Stomach (tissue), 4 donors: ENCODE measurements around the gene ZMYND8.

ENCODE experiments used
- EP300 ChIP-seq: sonication (generic); formaldehyde crosslinking; IDR thresholded peaks from one replicate; pipeline ENCODE4 v1.6.1; 2017; ENCODE audit warnings: antibody characterized with exemption
- POLR2A ChIP-seq, 4 donors: fragments of 450-650 bp; IDR thresholded peaks; one replicate each; pipeline ENCODE4 v1.6.1; 2016; ENCODE audit warnings: antibody characterized with exemption in 4 of 4, control low read depth in 2 of 4, mild to moderate bottlenecking in 1 of 4, moderate library complexity in 1 of 4
- POLR2AphosphoS5 ChIP-seq, 3 donors: sonication (generic); formaldehyde crosslinking; IDR thresholded peaks; one replicate each; pipeline ENCODE4 v1.6.1; 2016; ENCODE audit warnings: antibody characterized with exemption in 3 of 3
- TF ChIP-seq, protein P1 (sequence below), 7 experiments: fragments of 450-650 bp in 4 of 7; fragments of 200-600 bp in 3 of 7; sonication (generic) in 3 of 7; IDR thresholded peaks; one replicate each; pipeline ENCODE4 v1.5.1; 2016 to 2019; ENCODE audit warnings: antibody characterized with exemption in 7 of 7, control low read depth in 2 of 7, mild to moderate bottlenecking in 1 of 7

- TF ChIP-seq, protein P1, sequence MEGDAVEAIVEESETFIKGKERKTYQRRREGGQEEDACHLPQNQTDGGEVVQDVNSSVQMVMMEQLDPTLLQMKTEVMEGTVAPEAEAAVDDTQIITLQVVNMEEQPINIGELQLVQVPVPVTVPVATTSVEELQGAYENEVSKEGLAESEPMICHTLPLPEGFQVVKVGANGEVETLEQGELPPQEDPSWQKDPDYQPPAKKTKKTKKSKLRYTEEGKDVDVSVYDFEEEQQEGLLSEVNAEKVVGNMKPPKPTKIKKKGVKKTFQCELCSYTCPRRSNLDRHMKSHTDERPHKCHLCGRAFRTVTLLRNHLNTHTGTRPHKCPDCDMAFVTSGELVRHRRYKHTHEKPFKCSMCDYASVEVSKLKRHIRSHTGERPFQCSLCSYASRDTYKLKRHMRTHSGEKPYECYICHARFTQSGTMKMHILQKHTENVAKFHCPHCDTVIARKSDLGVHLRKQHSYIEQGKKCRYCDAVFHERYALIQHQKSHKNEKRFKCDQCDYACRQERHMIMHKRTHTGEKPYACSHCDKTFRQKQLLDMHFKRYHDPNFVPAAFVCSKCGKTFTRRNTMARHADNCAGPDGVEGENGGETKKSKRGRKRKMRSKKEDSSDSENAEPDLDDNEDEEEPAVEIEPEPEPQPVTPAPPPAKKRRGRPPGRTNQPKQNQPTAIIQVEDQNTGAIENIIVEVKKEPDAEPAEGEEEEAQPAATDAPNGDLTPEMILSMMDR (IDR thresholded peaks at IDR 0.05), result no peak
- no peak for TF ChIP-seq POLR2A (IDR thresholded peaks at IDR 0.05)
- TF ChIP-seq POLR2AphosphoS5 (IDR thresholded peaks at IDR 0.05), result no peak
- no peak for TF ChIP-seq EP300
Measured at GRCh38 chr20:47351643-47352331, 4.7 kb downstream of the ZMYND8 start.
